Measurements from ENCODE around the gene COL6A1.

DNA sequence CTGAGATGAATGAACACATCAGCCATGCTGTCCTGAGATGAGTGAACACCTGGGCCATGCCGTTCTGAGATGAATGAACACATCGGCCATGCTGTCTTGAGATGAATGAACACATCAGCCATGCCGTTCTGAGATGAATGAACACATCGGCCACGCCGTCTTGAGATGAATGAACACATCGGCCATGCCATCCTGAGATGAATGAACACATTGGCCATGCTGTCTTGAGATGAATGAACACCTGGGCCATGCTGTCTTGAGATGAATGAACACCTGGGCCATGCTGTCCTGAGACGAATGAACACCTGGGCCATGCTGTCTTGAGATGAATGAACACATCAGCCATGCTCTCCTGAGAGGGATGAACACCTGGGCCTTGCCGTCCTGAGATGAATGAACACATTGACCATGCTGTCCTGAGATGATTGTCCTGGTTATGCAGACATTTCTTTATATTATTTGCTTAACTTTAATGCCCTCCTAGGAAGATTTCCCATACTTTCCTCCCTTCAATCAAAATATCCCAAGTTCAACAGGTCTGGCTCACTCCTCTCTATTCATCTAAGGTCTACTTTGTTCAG lies 48.6 kb upstream of the COL6A1 start:
- TF ChIP-seq, protein P1, sequence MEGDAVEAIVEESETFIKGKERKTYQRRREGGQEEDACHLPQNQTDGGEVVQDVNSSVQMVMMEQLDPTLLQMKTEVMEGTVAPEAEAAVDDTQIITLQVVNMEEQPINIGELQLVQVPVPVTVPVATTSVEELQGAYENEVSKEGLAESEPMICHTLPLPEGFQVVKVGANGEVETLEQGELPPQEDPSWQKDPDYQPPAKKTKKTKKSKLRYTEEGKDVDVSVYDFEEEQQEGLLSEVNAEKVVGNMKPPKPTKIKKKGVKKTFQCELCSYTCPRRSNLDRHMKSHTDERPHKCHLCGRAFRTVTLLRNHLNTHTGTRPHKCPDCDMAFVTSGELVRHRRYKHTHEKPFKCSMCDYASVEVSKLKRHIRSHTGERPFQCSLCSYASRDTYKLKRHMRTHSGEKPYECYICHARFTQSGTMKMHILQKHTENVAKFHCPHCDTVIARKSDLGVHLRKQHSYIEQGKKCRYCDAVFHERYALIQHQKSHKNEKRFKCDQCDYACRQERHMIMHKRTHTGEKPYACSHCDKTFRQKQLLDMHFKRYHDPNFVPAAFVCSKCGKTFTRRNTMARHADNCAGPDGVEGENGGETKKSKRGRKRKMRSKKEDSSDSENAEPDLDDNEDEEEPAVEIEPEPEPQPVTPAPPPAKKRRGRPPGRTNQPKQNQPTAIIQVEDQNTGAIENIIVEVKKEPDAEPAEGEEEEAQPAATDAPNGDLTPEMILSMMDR (conservative IDR thresholded peaks at IDR 0.05 in 1 of 2, IDR thresholded peaks at IDR 0.05 in 1 of 2; ENCODE audit: low read depth in 1 of 2, low read length in 2 of 2): no peak
- TF ChIP-seq EZH2 (IDR thresholded peaks at IDR 0.05; ENCODE audit: low read length, missing control alignments): no peak
